ENCODE measurements around the gene DNPEP.

GRCh38 chr2:219404954-219405353 is 17.2 kb upstream of the DNPEP start:
- TF ChIP-seq, protein P1, sequence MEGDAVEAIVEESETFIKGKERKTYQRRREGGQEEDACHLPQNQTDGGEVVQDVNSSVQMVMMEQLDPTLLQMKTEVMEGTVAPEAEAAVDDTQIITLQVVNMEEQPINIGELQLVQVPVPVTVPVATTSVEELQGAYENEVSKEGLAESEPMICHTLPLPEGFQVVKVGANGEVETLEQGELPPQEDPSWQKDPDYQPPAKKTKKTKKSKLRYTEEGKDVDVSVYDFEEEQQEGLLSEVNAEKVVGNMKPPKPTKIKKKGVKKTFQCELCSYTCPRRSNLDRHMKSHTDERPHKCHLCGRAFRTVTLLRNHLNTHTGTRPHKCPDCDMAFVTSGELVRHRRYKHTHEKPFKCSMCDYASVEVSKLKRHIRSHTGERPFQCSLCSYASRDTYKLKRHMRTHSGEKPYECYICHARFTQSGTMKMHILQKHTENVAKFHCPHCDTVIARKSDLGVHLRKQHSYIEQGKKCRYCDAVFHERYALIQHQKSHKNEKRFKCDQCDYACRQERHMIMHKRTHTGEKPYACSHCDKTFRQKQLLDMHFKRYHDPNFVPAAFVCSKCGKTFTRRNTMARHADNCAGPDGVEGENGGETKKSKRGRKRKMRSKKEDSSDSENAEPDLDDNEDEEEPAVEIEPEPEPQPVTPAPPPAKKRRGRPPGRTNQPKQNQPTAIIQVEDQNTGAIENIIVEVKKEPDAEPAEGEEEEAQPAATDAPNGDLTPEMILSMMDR (IDR thresholded peaks at IDR 0.05): no peak
- TF ChIP-seq EZH2 (IDR thresholded peaks at IDR 0.05; ENCODE audit: borderline replicate concordance, insufficient read depth, low read depth, low read length, poor library complexity, severe bottlenecking): no peak

Measured in B cell (primary cell).